SU-DHL-6 (cell line): Measurements from ENCODE around the gene GGNBP2.

Experiments
- EZH2phosphoT487 ChIP-seq: fragments of 200-600 bp; sonication (generic), shearing (Covaris generic); conservative IDR thresholded peaks from 2 replicates; pipeline ENCODE4 v1.6.1; 2018; ENCODE audit warnings: mild to moderate bottlenecking, antibody characterized with exemption, low read length, moderate library complexity, mixed read lengths
- TF ChIP-seq, protein P1 (sequence below): fragments of 200-600 bp; sonication (generic); IDR thresholded peaks from one replicate; pipeline ENCODE4 v1.5.1; 2017; ENCODE audit warnings: antibody characterized with exemption, mild to moderate bottlenecking, low read length, moderate library complexity; ENCODE audit not compliant: insufficient read depth, poor library complexity, severe bottlenecking

GRCh38 chr17:36609498-36609862 is 64.8 kb downstream of the GGNBP2 start:
- TF ChIP-seq, protein P1, sequence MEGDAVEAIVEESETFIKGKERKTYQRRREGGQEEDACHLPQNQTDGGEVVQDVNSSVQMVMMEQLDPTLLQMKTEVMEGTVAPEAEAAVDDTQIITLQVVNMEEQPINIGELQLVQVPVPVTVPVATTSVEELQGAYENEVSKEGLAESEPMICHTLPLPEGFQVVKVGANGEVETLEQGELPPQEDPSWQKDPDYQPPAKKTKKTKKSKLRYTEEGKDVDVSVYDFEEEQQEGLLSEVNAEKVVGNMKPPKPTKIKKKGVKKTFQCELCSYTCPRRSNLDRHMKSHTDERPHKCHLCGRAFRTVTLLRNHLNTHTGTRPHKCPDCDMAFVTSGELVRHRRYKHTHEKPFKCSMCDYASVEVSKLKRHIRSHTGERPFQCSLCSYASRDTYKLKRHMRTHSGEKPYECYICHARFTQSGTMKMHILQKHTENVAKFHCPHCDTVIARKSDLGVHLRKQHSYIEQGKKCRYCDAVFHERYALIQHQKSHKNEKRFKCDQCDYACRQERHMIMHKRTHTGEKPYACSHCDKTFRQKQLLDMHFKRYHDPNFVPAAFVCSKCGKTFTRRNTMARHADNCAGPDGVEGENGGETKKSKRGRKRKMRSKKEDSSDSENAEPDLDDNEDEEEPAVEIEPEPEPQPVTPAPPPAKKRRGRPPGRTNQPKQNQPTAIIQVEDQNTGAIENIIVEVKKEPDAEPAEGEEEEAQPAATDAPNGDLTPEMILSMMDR = no peak
- TF ChIP-seq EZH2phosphoT487 = no peak
